Esophagus muscularis mucosa (tissue), 4 donors: ENCODE data around the gene ZBED1. TPM values are rescaled to one million over a fixed set of nuclear protein-coding genes. Genes with fewer than 3 reads are reported as not detected.

Source experiments
- DNase-seq: peaks from one replicate; pipeline ENCODE4 v3.0.0-alpha.2; 2017; ENCODE audit errors: extremely low spot score
- H3K27ac ChIP-seq, 4 donors: fragments of 200-600 bp; sonication (generic); replicated peaks in 1 of 4; 1 replicate in 3 of 4; 2 replicates in 1 of 4; pipeline ENCODE4 v1.5.1; 2016 to 2019; ENCODE audit warnings: mild to moderate bottlenecking in 1 of 4
- H3K27me3 ChIP-seq, 4 donors: fragments of 200-600 bp; sonication (generic); one replicate each; pipeline versions ENCODE4 v1.5.1 to v1.6.0; 2016 to 2019
- H3K36me3 ChIP-seq, 4 donors: fragments of 200-600 bp; sonication (generic); one replicate each; pipeline ENCODE4 v1.5.1; 2016 to 2019
- H3K4me1 ChIP-seq, 4 donors: fragments of 200-600 bp; sonication (generic); one replicate each; pipeline ENCODE4 v1.5.1; 2016 to 2019
- H3K4me3 ChIP-seq, 4 donors: fragments of 200-600 bp; sonication (generic); 1 replicate in 2 of 4; 2 replicates in 2 of 4; pipeline ENCODE4 v1.5.1; 2016 to 2019; ENCODE audit warnings: mild to moderate bottlenecking in 4 of 4, moderate library complexity in 1 of 4
- H3K9me3 ChIP-seq, 4 donors: fragments of 200-600 bp; sonication (generic); 1 replicate in 3 of 4; 2 replicates in 1 of 4; pipeline ENCODE4 v1.5.1; 2016 to 2019
- CTCF ChIP-seq, 3 experiments: fragments of 200-600 bp in 2 of 3; fragments of 450-650 bp in 1 of 3; sonication (generic) in 2 of 3; IDR thresholded peaks; one replicate each; pipeline ENCODE4 v1.5.1; 2017 to 2019; ENCODE audit warnings: antibody characterized with exemption in 3 of 3, mild to moderate bottlenecking in 2 of 3, moderate library complexity in 1 of 3
- EP300 ChIP-seq: sonication (generic); formaldehyde crosslinking; IDR thresholded peaks from one replicate; pipeline ENCODE4 v1.6.1; 2017; ENCODE audit warnings: antibody characterized with exemption
- POLR2A ChIP-seq: fragments of 450-650 bp; IDR thresholded peaks from one replicate; pipeline ENCODE4 v1.6.1; 2017; ENCODE audit warnings: antibody characterized with exemption, moderate library complexity, mild to moderate bottlenecking, low read depth
- POLR2AphosphoS5 ChIP-seq, 2 donors: sonication (generic); formaldehyde crosslinking; IDR thresholded peaks; one replicate each; pipeline ENCODE4 v1.6.1; 2017; ENCODE audit warnings: antibody characterized with exemption in 2 of 2
- WGBS: methylation state at CpG from one replicate; pipeline ENCODE4 v1.1.5; 2018; 5-methylcytosine and 5-hydroxymethylcytosine counted together
- intact Hi-C: fragments of 100-400 bp; cut with DNase I; formaldehyde crosslinking; loops from one replicate; pipeline ENCODE4 v1.15.1; 2023
- total RNA-seq, 4 donors: library from RNA; depleted of rRNA; stranded (reverse); fragments of >200 nt; gene quantifications; one replicate each; pipeline versions ENCODE4 v1.1.0 to v1.2.1, GENCODE V29; 2016

Gene ZBED1
- total RNA-seq, 4 donors from 2014 or later, result 32.8 to 44.8 (median 39.5) TPM

GRCh38 chrX:2469196-2469685 is 31.5 kb downstream of the ZBED1 start:
- no peak overlapping the region for H3K27ac ChIP-seq
- no peaks in the 10 kb centered on the region for H3K36me3 ChIP-seq
- DNase-seq, result no peak
- intact Hi-C loops, result no loop called here
- TF ChIP-seq CTCF (IDR thresholded peaks at IDR 0.05), result no peak
- no peak for TF ChIP-seq EP300
- no peak for TF ChIP-seq POLR2A
- no peak for TF ChIP-seq POLR2AphosphoS5 (IDR thresholded peaks at IDR 0.05)
- no peaks in the 10 kb centered on the region for H3K9me3 ChIP-seq
- WGBS, result 96% methylated on average over 22 of the region's 22 CpGs
- no peaks in the 10 kb centered on the region for H3K27me3 ChIP-seq
- H3K4me3 ChIP-seq, result no peak overlapping the region
- no peaks in the 10 kb centered on the region for H3K4me1 ChIP-seq

- Histone ChIP-seq H3K36me3 (no peaks in the 10 kb centered on the region), H3K9me3 (no peaks in the 10 kb centered on the region), H3K27me3 (no peaks in the 10 kb centered on the region), H3K4me3 (no peak overlapping the region), H3K27ac (no peak overlapping the region), H3K4me1 (no peaks in the 10 kb centered on the region)
- DNase-seq, result no peak
- 85% methylated on average over 32 of the region's 32 CpGs for WGBS
- intact Hi-C loops, result no loop called here
- TF ChIP-seq POLR2AphosphoS5 (IDR thresholded peaks at IDR 0.05) (no peak), CTCF (IDR thresholded peaks at IDR 0.05) (no peak), EP300 (no peak), POLR2A (no peak)
Observed at GRCh38 chrX:2468261-2469195, 32.2 kb downstream of the ZBED1 start.

DNA sequence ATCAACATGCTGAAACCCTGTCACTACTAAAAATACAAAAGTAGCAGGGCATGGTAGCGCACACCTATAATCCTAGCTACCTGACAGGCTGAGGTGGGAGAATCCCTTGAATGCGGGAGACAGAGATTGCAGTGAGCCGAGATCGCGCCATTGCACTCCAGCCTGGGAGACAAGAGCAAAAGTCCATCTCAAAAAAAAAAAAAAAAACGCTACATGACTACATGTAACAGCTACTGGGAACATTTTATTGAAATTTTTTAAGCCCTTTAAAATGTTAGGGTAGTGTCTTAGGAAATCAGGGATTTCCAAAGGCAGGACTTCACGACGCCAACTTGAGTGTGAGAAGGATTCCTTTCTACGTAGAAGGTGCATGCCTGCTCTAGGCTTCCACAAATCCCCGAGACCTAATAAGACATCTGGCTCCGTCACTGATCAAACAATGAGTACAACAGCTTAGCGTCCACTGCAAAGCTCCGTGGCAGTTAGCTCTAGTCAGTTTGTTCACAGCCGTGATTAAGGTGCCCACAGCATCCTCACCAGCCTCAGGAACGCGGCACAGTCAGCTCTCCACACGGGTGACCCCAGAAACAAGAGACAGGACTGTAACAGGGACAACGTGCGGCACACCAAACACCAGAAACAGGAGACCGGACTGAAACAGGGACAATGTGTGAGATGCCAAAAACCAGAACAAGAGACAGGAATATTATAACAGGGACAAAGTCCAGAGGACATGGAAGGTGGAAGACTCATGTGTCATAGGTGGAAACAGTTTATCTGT is 33.7 kb downstream of the ZBED1 start:
- Histone ChIP-seq H3K4me1 (peaks cover 0 to 9% (median 5%) of the 10 kb centered on the region in 4 donors), H3K9me3 (no peaks in the 10 kb centered on the region), H3K27me3 (no peaks in the 10 kb centered on the region), H3K4me3 (no peak overlapping the region), H3K27ac (no peak overlapping the region), H3K36me3 (no peaks in the 10 kb centered on the region)
- DNase-seq, result no peak
- TF ChIP-seq POLR2A, result no peak
- 84% methylated on average over 17 of the region's 20 CpGs for WGBS
- intact Hi-C loops, result no loop called here

DNA sequence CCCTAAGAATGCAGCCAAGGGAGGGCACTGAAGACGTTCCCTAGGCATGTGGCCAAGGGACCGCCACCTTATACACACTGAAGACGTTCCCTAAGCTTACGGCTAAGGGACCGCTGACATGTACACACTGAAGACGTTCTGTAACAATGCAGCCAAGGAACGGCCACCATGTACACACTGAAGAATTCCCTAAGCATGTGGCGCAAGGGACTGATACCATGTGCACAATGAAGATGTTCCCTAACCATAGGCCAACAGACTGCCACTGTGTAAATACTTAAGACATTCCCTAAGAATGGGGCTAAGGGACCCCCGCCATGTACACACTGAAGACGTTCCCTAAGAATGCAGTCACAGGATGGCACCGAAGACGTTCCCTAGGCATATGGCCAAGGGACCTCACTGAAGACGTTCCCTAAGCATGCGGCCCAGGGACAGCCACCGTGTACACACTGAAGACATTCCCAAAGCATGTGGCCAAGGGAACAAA is 36.1 kb downstream of the ZBED1 start:
- DNase-seq, result no peak
- no peaks in the 10 kb centered on the region for H3K27me3 ChIP-seq
- no peaks in the 10 kb centered on the region for H3K36me3 ChIP-seq
- 87% methylated on average over 15 of the region's 15 CpGs for WGBS
- H3K4me1 ChIP-seq, result peaks cover 0 to 20% (median 13%) of the 10 kb centered on the region in 4 donors
- no peaks in the 10 kb centered on the region for H3K9me3 ChIP-seq
- intact Hi-C loops, result no loop called here
- no peak overlapping the region for H3K27ac ChIP-seq
- H3K4me3 ChIP-seq, result no peak overlapping the region
- no peak for TF ChIP-seq POLR2A
- no peak for TF ChIP-seq CTCF (IDR thresholded peaks at IDR 0.05)
- no peak for TF ChIP-seq EP300
- TF ChIP-seq POLR2AphosphoS5 (IDR thresholded peaks at IDR 0.05), result no peak
